Endothelial cell of umbilical vein (primary cell): Measurements from ENCODE around the gene PPM1L. TPM values are rescaled to one million over a fixed set of nuclear protein-coding genes. Genes with fewer than 3 reads are reported as not detected.

ENCODE experiments used
- BruUV-seq: library from RNA; stranded (reverse); fragments of 400-500 nt; replicated peaks from 2 replicates; lab custom pipeline; 2021; lab: Mats Ljungman, UMichigan
- CTCF ChIA-PET: fragments of 300-600, 350-600 bp; sonication (Branson Sonifier 250); formaldehyde crosslinking; loops from one replicate; lab custom pipeline; 2021; ENCODE audit warnings: antibody characterized with exemption, inconsistent platforms; lab: Charles Lee
- POLR2A ChIA-PET: fragments of 300-600, 350-600 bp; sonication (Branson Sonifier 250); formaldehyde crosslinking; loops from one replicate; lab custom pipeline; 2021; ENCODE audit warnings: antibody characterized with exemption, inconsistent platforms; lab: Charles Lee
- DNase-seq: peaks from one replicate; pipeline ENCODE4 v3.0.0-alpha.2; 2011; ENCODE audit warnings: low read depth, low spot score
- FAIRE-seq: peaks from 2 replicates; lab custom pipeline; 2011; peaks lifted over from hg19 to GRCh38; lab: Jason Lieb, UNC
- H2AFZ ChIP-seq: 2 replicates; pipeline ENCODE4 v1.6.0; 2012; ENCODE audit warnings: low read depth, low read length, control low read depth, inconsistent platforms
- H3K27ac ChIP-seq: 2 replicates; pipeline ENCODE4 v1.5.1; 2011; ENCODE audit warnings: low read depth, mild to moderate bottlenecking, control low read depth, low read length, moderate library complexity; ENCODE audit not compliant: insufficient read depth
- H3K27me3 ChIP-seq, 2 experiments: 2 replicates each; pipeline versions ENCODE4 v1.6.0 to v1.6.1; 2011; ENCODE audit warnings: low read length in 2 of 2, mixed read lengths in 1 of 2; ENCODE audit not compliant: control insufficient read depth in 2 of 2, insufficient read depth in 2 of 2
- H3K36me3 ChIP-seq, 2 experiments: 2 replicates in 1 of 2; 3 replicates in 1 of 2; pipeline ENCODE4 v1.5.1; 2011; ENCODE audit warnings: low read length in 2 of 2, mild to moderate bottlenecking in 1 of 2, moderate library complexity in 1 of 2; ENCODE audit not compliant: control insufficient read depth in 2 of 2, insufficient read depth in 2 of 2; ENCODE audit errors: extremely low read depth in 1 of 2
- H3K4me1 ChIP-seq: 3 replicates; pipeline ENCODE4 v1.5.1; 2011; ENCODE audit warnings: mild to moderate bottlenecking, low read length; ENCODE audit not compliant: control insufficient read depth, insufficient read depth; ENCODE audit errors: extremely low read depth
- H3K4me2 ChIP-seq: 2 replicates; pipeline ENCODE4 v1.6.1; 2011; ENCODE audit warnings: low read length, control low read depth, mixed read lengths; ENCODE audit not compliant: insufficient read depth
- H3K4me3 ChIP-seq, 3 experiments: fragments of 200-600 bp in 1 of 3; sonication (generic), shearing (Covaris generic) in 1 of 3; replicated peaks in 1 of 3; 2 replicates each; pipeline ENCODE4 v1.5.1; 2011 to 2016; ENCODE audit warnings: control low read depth in 3 of 3, low read length in 3 of 3, mild to moderate bottlenecking in 2 of 3, inconsistent platforms in 1 of 3, low read depth in 1 of 3, moderate library complexity in 1 of 3; ENCODE audit not compliant: insufficient read depth in 1 of 3
- H3K79me2 ChIP-seq: 2 replicates; pipeline ENCODE4 v1.6.0; 2012; ENCODE audit warnings: low read length, inconsistent platforms; ENCODE audit not compliant: control insufficient read depth, insufficient read depth
- H3K9ac ChIP-seq: replicated peaks from 2 replicates; pipeline ENCODE3; 2011; ENCODE audit warnings: low read length, control low read depth; ENCODE audit not compliant: insufficient read depth; ENCODE audit errors: extremely low read depth
- H3K9me1 ChIP-seq: replicated peaks from 3 replicates; pipeline ENCODE4 v1.6.0; 2011; ENCODE audit warnings: mild to moderate bottlenecking, low read length; ENCODE audit not compliant: control insufficient read depth, insufficient read depth; ENCODE audit errors: extremely low read depth
- H3K9me3 ChIP-seq: replicated peaks from 2 replicates; pipeline ENCODE4 v1.5.1; 2012; ENCODE audit warnings: low read length, inconsistent platforms; ENCODE audit not compliant: control insufficient read depth, insufficient read depth
- H4K20me1 ChIP-seq: replicated peaks from 2 replicates; pipeline ENCODE3; 2011; ENCODE audit warnings: mild to moderate bottlenecking, low read length; ENCODE audit not compliant: control insufficient read depth, insufficient read depth; ENCODE audit errors: extremely low read depth
- EZH2 ChIP-seq: IDR thresholded peaks from 2 replicates; pipeline ENCODE4 v1.6.1; 2012; ENCODE audit warnings: borderline replicate concordance, low read depth, mild to moderate bottlenecking, moderate library complexity, low read length, inconsistent platforms; ENCODE audit not compliant: severe bottlenecking
- FOS ChIP-seq: IDR thresholded peaks from 2 replicates; pipeline ENCODE4 v1.6.1; 2011; ENCODE audit warnings: mild to moderate bottlenecking, low read length, moderate library complexity, borderline replicate concordance; ENCODE audit not compliant: insufficient read depth
- GATA2 ChIP-seq: IDR thresholded peaks from 2 replicates; pipeline ENCODE4 v1.7.0; 2011; ENCODE audit warnings: low read depth, mild to moderate bottlenecking, moderate library complexity, mixed read lengths, low read length; ENCODE audit not compliant: insufficient read length, insufficient read depth
- JUN ChIP-seq: IDR thresholded peaks from 2 replicates; pipeline ENCODE4 v1.6.1; 2011; ENCODE audit warnings: borderline replicate concordance, low read depth; ENCODE audit not compliant: insufficient read length, insufficient read depth
- MAX ChIP-seq: IDR thresholded peaks from 2 replicates; pipeline ENCODE4 v1.6.1; 2011; ENCODE audit not compliant: insufficient read depth, insufficient read length
- MYC ChIP-seq: IDR thresholded peaks from one replicate; pipeline ENCODE4 v1.6.1; 2011; ENCODE audit warnings: mild to moderate bottlenecking, low read depth, low read length
- POLR2A ChIP-seq: IDR thresholded peaks from 2 replicates; pipeline ENCODE4 v1.6.1; 2012; ENCODE audit warnings: low read depth, mild to moderate bottlenecking, control low read depth, low read length
- POLR2AphosphoS5 ChIP-seq: IDR thresholded peaks from 2 replicates; pipeline ENCODE4 v1.6.1; 2012; ENCODE audit warnings: low read depth, mild to moderate bottlenecking, control low read depth, low read length, moderate library complexity; ENCODE audit not compliant: insufficient read depth
- dilution Hi-C: fragments of 300-500 bp; cut with MboI; formaldehyde crosslinking; loops from one replicate; pipeline ENCODE4 v1.15.0; 2019; ENCODE audit warnings: low sequenced_read_pairs; ENCODE audit not compliant: extremely low pct_ligation_motif_present
- intact Hi-C: fragments of 100-400 bp; cut with micrococcal nuclease; formaldehyde crosslinking; loops from one replicate; pipeline ENCODE4 v1.10.0; 2022
- polyA plus RNA-seq, 4 experiments: library from polyadenylated mRNA; depleted of rRNA in 3 of 4; stranded (reverse) in 3 of 4; unstranded in 1 of 4; fragments of >200 nt; gene quantifications; 2 replicates each; pipeline versions ENCODE4 v1.2.1 to v1.2.3, GENCODE V29; 2011 to 2012; ENCODE audit warnings: missing spikeins in 1 of 4
- total RNA-seq: library from RNA; stranded (reverse); gene quantifications from 2 replicates; pipeline ENCODE4 v1.2.3, GENCODE V29; 2021
- TF ChIP-seq, protein P1 (sequence below), 2 donors: IDR thresholded peaks; 1 replicate in 1 of 2; 2 replicates in 1 of 2; pipeline ENCODE4 v1.5.1; 2011; ENCODE audit warnings: low read length in 2 of 2, mild to moderate bottlenecking in 2 of 2, moderate library complexity in 2 of 2, control low read depth in 1 of 2, inconsistent platforms in 1 of 2, low read depth in 1 of 2; ENCODE audit not compliant: insufficient read depth in 1 of 2; ENCODE audit errors: extremely low read depth in 1 of 2

Gene PPM1L
- total and polyA plus RNA-seq, 2 donors (not counting 3 experiments of a cell fraction or from before 2014, with no cell fraction given) = 0.63 to 2.9 TPM

DNA sequence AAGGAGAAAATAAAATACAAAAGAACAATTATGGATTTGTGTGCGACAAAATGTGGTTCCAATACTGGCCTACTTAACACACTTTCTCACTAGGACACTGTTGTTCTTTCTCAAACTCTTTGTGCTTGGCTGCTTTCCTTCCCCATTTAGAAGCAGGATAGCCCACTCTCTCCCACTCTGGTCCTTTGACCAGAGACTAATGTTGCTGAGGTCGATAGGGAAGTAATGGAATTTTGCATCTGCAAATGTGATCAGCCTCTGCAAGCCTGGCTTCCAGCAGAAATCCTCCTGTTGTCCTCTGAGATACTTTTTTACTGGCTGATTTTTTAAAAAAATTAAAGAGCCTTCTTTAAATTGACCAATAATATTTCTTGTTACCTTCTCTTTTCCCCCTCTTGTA, 71.0 kb downstream of the PPM1L start:
- H3K4me2 ChIP-seq = no peak overlapping the region
- H3K27me3 ChIP-seq = no peaks in the 10 kb centered on the region
- DNase-seq = no peak
- no peaks in the 10 kb centered on the region for H4K20me1 ChIP-seq
- H3K9me3 ChIP-seq = no peaks in the 10 kb centered on the region
- H3K4me1 ChIP-seq = no peaks in the 10 kb centered on the region
- H3K36me3 ChIP-seq = no peaks in the 10 kb centered on the region
- H3K4me3 ChIP-seq = no peak overlapping the region
- no peak overlapping the region for H3K9ac ChIP-seq
- BruUV-seq = no TSS peak
- H3K27ac ChIP-seq = no peak overlapping the region
- no peaks in the 10 kb centered on the region for H3K79me2 ChIP-seq
- ChIA-PET CTCF (interaction anchor here (1.0 kb wide), 1 partner anchor 31 kb away, joined by 3 read pairs; no protein-coding TSS in a partner anchor), POLR2A (no interaction called here)
- no peak for FAIRE-seq
- TF ChIP-seq GATA2 (no peak), JUN (no peak), POLR2A (no peak), MYC (no peak), EZH2 (no peak), MAX (no peak), POLR2AphosphoS5 (no peak), FOS (no peak)
- TF ChIP-seq, protein P1, sequence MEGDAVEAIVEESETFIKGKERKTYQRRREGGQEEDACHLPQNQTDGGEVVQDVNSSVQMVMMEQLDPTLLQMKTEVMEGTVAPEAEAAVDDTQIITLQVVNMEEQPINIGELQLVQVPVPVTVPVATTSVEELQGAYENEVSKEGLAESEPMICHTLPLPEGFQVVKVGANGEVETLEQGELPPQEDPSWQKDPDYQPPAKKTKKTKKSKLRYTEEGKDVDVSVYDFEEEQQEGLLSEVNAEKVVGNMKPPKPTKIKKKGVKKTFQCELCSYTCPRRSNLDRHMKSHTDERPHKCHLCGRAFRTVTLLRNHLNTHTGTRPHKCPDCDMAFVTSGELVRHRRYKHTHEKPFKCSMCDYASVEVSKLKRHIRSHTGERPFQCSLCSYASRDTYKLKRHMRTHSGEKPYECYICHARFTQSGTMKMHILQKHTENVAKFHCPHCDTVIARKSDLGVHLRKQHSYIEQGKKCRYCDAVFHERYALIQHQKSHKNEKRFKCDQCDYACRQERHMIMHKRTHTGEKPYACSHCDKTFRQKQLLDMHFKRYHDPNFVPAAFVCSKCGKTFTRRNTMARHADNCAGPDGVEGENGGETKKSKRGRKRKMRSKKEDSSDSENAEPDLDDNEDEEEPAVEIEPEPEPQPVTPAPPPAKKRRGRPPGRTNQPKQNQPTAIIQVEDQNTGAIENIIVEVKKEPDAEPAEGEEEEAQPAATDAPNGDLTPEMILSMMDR (IDR thresholded peaks at IDR 0.05; ENCODE audit: extremely low read depth in 1 of 2, insufficient read depth in 1 of 2, low read depth in 1 of 2, low read length in 2 of 2) = no peak
- H3K9me1 ChIP-seq = no peaks in the 10 kb centered on the region
- dilution Hi-C loops (no loop called here), intact Hi-C loops (no loop called here)
- H2AFZ ChIP-seq = no peak overlapping the region
